ENCODE results near the gene LRRC15. TPM values are rescaled to one million over a fixed set of nuclear protein-coding genes. Genes with fewer than 3 reads are reported as not detected.

Gene LRRC15
- polyA plus RNA-seq, 1 experiment, result 4.9 TPM

DNA sequence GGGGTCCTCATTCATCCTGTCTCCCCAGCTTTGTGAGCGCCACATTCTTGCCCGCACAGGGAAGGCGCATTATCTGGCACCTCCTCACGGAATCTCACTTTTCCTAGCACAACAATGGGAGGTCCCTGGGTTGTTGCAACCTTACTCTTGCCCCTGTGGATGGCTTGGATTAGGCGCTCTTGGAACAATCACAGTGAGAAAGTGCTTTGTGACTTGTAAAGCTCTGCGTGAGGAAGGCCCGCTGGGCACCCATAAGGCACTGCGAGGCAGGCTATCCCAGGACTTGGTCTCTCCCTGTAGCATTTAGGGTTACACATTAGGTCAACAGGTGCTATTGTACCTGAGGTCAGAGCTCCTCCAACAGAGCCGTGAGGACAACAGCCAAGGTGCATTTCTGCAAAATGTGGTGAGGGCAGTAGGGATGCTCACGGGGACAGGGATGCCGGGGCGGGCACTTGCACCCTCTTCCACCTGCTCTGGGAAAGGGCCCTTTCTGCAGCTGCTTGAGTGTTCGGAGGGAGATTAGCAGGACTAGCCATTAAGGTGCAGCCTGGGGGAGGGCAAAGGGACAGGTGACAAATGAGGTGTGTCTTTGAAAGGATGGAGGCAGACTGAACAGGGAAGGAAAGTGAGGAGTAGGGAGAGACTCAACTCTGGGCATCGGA lies 13.9 kb upstream of the LRRC15 start:
- ChIA-PET CTCF (no interaction called here), POLR2A (interaction anchor here (0.6 kb wide), 1 partner anchor 33 kb away, joined by 3 read pairs; no protein-coding TSS in a partner anchor)

DNA sequence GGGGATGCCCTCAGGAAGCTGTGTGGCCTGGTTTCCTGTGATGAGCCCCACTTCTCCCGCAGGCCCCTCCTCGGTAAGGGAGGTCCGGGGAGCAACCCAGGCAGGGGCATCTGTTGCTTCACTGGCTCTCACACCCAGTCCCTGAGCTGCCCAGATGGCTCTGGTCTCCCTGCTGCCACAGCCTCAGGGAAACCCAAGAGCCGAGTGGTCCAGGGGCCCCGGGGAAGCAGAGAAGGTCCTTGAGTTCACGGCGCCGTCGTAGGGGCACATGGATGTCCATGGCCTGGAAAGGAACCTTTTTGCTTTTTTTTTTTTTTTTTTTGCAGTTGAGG lies 13.3 kb upstream of the LRRC15 start:
- ChIA-PET CTCF (no interaction called here), POLR2A (interaction anchor here (0.6 kb wide), 1 partner anchor 33 kb away, joined by 3 read pairs; no protein-coding TSS in a partner anchor)
- Histone ChIP-seq H3K27me3 (ENCODE audit: control insufficient read depth, insufficient read depth, low read length) (peaks cover 41% of the 10 kb centered on the region), H3K4me3 (ENCODE audit: low read depth, low read length) (no peak overlapping the region), H3K9me3 (ENCODE audit: control insufficient read depth, insufficient read depth, low read length) (peaks cover 3% of the 10 kb centered on the region; the same call in 1 of the 2 replicates), H3K27ac (ENCODE audit: low read depth, low read length) (no peak overlapping the region)
- TF ChIP-seq CTCF (IDR thresholded peaks at IDR 0.05; ENCODE audit: low read depth, low read length), result no peak
- no peak for DNase-seq (ENCODE audit: low read depth, low spot score)

More for the DNA sequence above, 13.9 kb upstream of the LRRC15 start:
- TF ChIP-seq CTCF (IDR thresholded peaks at IDR 0.05; ENCODE audit: low read depth, low read length), result no peak
- peaks cover 40% of the 10 kb centered on the region for H3K27me3 ChIP-seq (ENCODE audit: control insufficient read depth, insufficient read depth, low read length)
- DNase-seq (ENCODE audit: low read depth, low spot score), result no peak
- H3K9me3 ChIP-seq (ENCODE audit: control insufficient read depth, insufficient read depth, low read length), result peaks cover 3% of the 10 kb centered on the region; the same call in 1 of the 2 replicates
- no peak overlapping the region for H3K4me3 ChIP-seq (ENCODE audit: low read depth, low read length)
- no peak overlapping the region for H3K27ac ChIP-seq (ENCODE audit: low read depth, low read length)

DNA sequence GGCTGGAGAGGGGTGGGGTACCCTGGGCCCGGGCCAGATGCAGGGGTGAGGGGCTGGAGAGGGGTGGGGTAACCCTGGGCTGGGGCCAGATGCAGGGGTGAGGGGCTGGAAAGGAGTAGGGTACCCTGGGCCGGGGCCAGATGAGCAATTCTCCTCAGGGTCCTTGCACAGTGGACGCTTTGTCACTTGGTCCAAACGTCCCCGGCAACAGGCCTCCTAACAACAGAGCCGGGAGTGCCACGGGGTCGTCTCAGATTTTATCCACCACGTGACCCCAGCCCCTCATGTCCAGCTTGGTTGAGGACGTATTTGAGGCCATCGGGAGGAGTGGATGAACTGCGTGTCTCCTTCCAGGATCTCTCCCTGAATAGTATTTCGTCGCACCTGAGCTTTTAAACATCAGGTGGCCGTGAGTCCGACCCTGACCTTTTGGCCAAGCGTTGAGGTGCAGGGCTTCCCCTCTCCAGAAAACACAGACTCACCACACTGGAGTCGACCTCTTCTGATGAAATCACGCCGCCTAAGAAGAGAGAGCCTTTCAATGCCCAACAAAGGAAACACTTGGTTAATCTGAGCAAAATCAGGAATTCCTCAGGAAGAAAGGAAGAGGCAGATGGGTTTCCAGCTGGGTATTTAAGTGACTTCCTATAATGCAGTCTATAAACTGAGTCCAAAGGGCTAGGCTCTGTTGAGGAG lies 12.8 kb upstream of the LRRC15 start:
- peaks cover 41% of the 10 kb centered on the region for H3K27me3 ChIP-seq (ENCODE audit: control insufficient read depth, insufficient read depth, low read length)
- H3K27ac ChIP-seq (ENCODE audit: low read depth, low read length), result no peak overlapping the region
- ChIA-PET POLR2A (no interaction called here), CTCF (no interaction called here)
- DNase-seq (ENCODE audit: low read depth, low spot score), result no peak
- no peak overlapping the region for H3K4me3 ChIP-seq (ENCODE audit: low read depth, low read length)
- peaks cover 3% of the 10 kb centered on the region; the same call in 1 of the 2 replicates for H3K9me3 ChIP-seq (ENCODE audit: control insufficient read depth, insufficient read depth, low read length)
- TF ChIP-seq CTCF (IDR thresholded peaks at IDR 0.05; ENCODE audit: low read depth, low read length), result no peak

DNA sequence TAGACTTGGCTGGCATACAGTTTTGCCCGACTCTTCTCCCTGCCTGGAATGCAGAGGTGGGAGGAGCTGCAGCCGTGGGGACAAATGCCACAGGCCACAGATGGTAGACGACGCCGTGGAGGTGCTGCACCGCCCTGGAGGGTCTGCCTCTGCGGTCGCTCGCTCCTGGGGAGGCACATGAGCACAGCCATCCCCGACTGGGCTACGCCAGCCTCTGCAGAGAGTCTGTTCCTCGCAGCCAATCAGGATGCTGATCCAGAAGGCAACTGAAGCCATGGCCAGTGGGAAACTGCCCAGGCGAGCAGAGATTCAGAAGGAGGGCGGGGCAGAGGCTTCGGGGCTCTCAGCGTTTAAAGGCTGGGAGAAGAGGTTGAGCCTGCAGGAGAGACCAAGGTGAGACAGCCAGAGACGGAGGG lies 11.9 kb upstream of the LRRC15 start:
- DNase-seq (ENCODE audit: low read depth, low spot score), result no peak
- H3K27me3 ChIP-seq (ENCODE audit: control insufficient read depth, insufficient read depth, low read length), result peaks cover 35% of the 10 kb centered on the region
- CTCF ChIA-PET, result no interaction called here
- H3K9me3 ChIP-seq (ENCODE audit: control insufficient read depth, insufficient read depth, low read length), result peaks cover 3% of the 10 kb centered on the region; the same call in 1 of the 2 replicates
- H3K4me3 ChIP-seq (ENCODE audit: low read depth, low read length), result no peak overlapping the region
- no peak for TF ChIP-seq CTCF (IDR thresholded peaks at IDR 0.05; ENCODE audit: low read depth, low read length)
- POLR2A ChIA-PET, result no interaction called here
- H3K27ac ChIP-seq (ENCODE audit: low read depth, low read length), result no peak overlapping the region

DNA sequence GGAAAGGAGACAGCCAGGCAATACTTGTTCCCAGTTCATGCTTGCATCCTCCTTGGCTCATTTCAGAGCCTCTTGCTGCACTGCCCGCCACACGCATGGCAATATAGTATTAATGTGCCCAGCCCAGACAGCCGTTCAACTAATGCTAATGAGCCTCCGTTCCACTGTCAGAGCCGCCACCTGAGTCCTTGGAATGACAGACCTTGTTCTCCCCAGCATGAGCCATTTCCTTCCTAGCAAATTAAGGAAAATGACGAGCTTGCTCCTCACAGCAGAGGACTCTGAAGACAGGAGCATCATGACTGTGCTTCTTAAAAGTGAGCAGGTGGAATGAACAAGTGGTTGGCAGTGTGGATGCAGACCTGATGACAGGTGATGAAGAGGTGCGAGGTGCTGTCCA lies 10.8 kb upstream of the LRRC15 start:
- Histone ChIP-seq H3K9me3 (ENCODE audit: control insufficient read depth, insufficient read depth, low read length) (no peaks in the 10 kb centered on the region; the same call in 1 of the 2 replicates), H3K27ac (ENCODE audit: low read depth, low read length) (no peak overlapping the region), H3K27me3 (ENCODE audit: control insufficient read depth, insufficient read depth, low read length) (peaks cover 27% of the 10 kb centered on the region), H3K4me3 (ENCODE audit: low read depth, low read length) (no peak overlapping the region)
- TF ChIP-seq CTCF (IDR thresholded peaks at IDR 0.05; ENCODE audit: low read depth, low read length), result no peak
- DNase-seq (ENCODE audit: low read depth, low spot score), result no peak
- POLR2A ChIA-PET, result no interaction called here
- CTCF ChIA-PET, result interaction anchor here (1.6 kb wide), 1 partner anchor 15 kb away, joined by 5 read pairs; no protein-coding TSS in a partner anchor

Data from AG04450 (cell line).